H9 (cell line): ENCODE measurements around the gene SETD7. TPM values are rescaled to one million over a fixed set of nuclear protein-coding genes. Genes with fewer than 3 reads are reported as not detected.

Experiments used
- DNase-seq: peaks from one replicate; pipeline ENCODE4 v3.0.0-alpha.2; 2017
- H2AFZ ChIP-seq: one replicate; pipeline ENCODE4 v1.6.1; 2013; ENCODE audit warnings: mild to moderate bottlenecking, low read length, control low read depth, moderate library complexity
- H2AK5ac ChIP-seq: 2 replicates; pipeline ENCODE4 v1.6.1; 2013; ENCODE audit warnings: low read length, control low read depth, mixed read lengths; ENCODE audit not compliant: insufficient read length
- H2BK120ac ChIP-seq: one replicate; pipeline ENCODE4 v1.6.1; 2013; ENCODE audit warnings: low read depth, mild to moderate bottlenecking, low read length, control low read depth, inconsistent platforms; ENCODE audit not compliant: poor library complexity, severe bottlenecking
- H2BK12ac ChIP-seq: 2 replicates; pipeline ENCODE4 v1.6.1; 2013; ENCODE audit warnings: low read length, control low read depth, mixed read lengths, low read depth; ENCODE audit not compliant: insufficient read length
- H2BK15ac ChIP-seq: 2 replicates; pipeline ENCODE4 v1.6.1; 2013; ENCODE audit warnings: low read depth, low read length, control low read depth
- H2BK20ac ChIP-seq: one replicate; pipeline ENCODE4 v1.6.1; 2013; ENCODE audit warnings: low read depth, mild to moderate bottlenecking, low read length, control low read depth, inconsistent platforms; ENCODE audit not compliant: poor library complexity, severe bottlenecking
- H2BK5ac ChIP-seq: 2 replicates; pipeline ENCODE4 v1.6.1; 2013; ENCODE audit warnings: low read length, control low read depth, mixed read lengths; ENCODE audit not compliant: insufficient read length
- H3K14ac ChIP-seq: 2 replicates; pipeline ENCODE4 v1.6.1; 2013; ENCODE audit warnings: low read length, control low read depth; ENCODE audit not compliant: insufficient read depth
- H3K18ac ChIP-seq: 2 replicates; pipeline ENCODE4 v1.6.1; 2013; ENCODE audit warnings: low read depth, mild to moderate bottlenecking, mixed read lengths, low read length, control low read depth; ENCODE audit not compliant: insufficient read length
- H3K23ac ChIP-seq: 2 replicates; pipeline ENCODE4 v1.6.1; 2013; ENCODE audit warnings: low read length, control low read depth, mixed read lengths, low read depth; ENCODE audit not compliant: insufficient read length
- H3K23me2 ChIP-seq: 2 replicates; pipeline ENCODE4 v1.6.1; 2013; ENCODE audit warnings: low read depth, mild to moderate bottlenecking, mixed read lengths, low read length, control low read depth; ENCODE audit not compliant: insufficient read length, poor library complexity, severe bottlenecking
- H3K27ac ChIP-seq: 2 replicates; pipeline ENCODE4 v1.5.1; 2013; ENCODE audit warnings: low read length, control low read depth, mixed read lengths, low read depth; ENCODE audit not compliant: insufficient read length
- H3K27me3 ChIP-seq: 2 replicates; pipeline ENCODE4 v1.6.1; 2013; ENCODE audit warnings: low read length, control low read depth, inconsistent platforms; ENCODE audit not compliant: insufficient read depth
- H3K4ac ChIP-seq: 2 replicates; pipeline ENCODE4 v1.6.1; 2013; ENCODE audit warnings: low read depth, mild to moderate bottlenecking, control low read depth, inconsistent platforms, low read length, moderate library complexity
- H3K4me1 ChIP-seq: 2 replicates; pipeline ENCODE4 v1.6.1; 2013; ENCODE audit warnings: low read length, control low read depth, inconsistent platforms; ENCODE audit not compliant: insufficient read depth
- H3K4me2 ChIP-seq: 2 replicates; pipeline ENCODE4 v1.6.1; 2013; ENCODE audit warnings: low read length, control low read depth, mixed read lengths; ENCODE audit not compliant: insufficient read length, insufficient read depth
- H3K56ac ChIP-seq: 2 replicates; pipeline ENCODE4 v1.6.1; 2013; ENCODE audit warnings: low read depth, mild to moderate bottlenecking, mixed read lengths, low read length, control low read depth; ENCODE audit not compliant: insufficient read length
- H3K79me1 ChIP-seq: 2 replicates; pipeline ENCODE4 v1.6.1; 2013; ENCODE audit warnings: low read depth, mild to moderate bottlenecking, moderate library complexity, low read length, control low read depth, inconsistent platforms; ENCODE audit not compliant: insufficient read depth, poor library complexity, severe bottlenecking
- H3K79me2 ChIP-seq: 2 replicates; pipeline ENCODE4 v1.6.1; 2013; ENCODE audit warnings: low read length, control low read depth, inconsistent platforms; ENCODE audit not compliant: insufficient read depth
- H3K9ac ChIP-seq: 2 replicates; pipeline ENCODE4 v1.6.1; 2013; ENCODE audit warnings: low read length, control low read depth, mixed read lengths; ENCODE audit not compliant: insufficient read length; ENCODE audit errors: extremely low read depth
- H3K9me3 ChIP-seq: one replicate; pipeline ENCODE4 v1.6.1; 2013; ENCODE audit warnings: low read depth, low read length, inconsistent platforms; ENCODE audit not compliant: control insufficient read depth
- H3T11ph ChIP-seq: one replicate; pipeline ENCODE4 v1.6.1; 2013; ENCODE audit warnings: mild to moderate bottlenecking, low read length, control low read depth, inconsistent platforms
- H4K20me1 ChIP-seq: one replicate; pipeline ENCODE4 v1.6.1; 2013; ENCODE audit not compliant: control insufficient read depth, insufficient read length, insufficient read depth
- H4K5ac ChIP-seq: 2 replicates; pipeline ENCODE4 v1.6.1; 2013; ENCODE audit warnings: low read depth, mild to moderate bottlenecking, mixed read lengths, low read length, control low read depth; ENCODE audit not compliant: insufficient read length
- H4K8ac ChIP-seq: replicated peaks from 2 replicates; pipeline ENCODE4 v1.6.1; 2013; ENCODE audit warnings: low read length, control low read depth, mixed read lengths, low read depth; ENCODE audit not compliant: insufficient read length
- H4K91ac ChIP-seq: 2 replicates; pipeline ENCODE4 v1.6.1; 2013; ENCODE audit warnings: low read depth, mild to moderate bottlenecking, moderate library complexity, mixed read lengths, low read length, control low read depth; ENCODE audit not compliant: insufficient read length
- H3K27ac Mint-ChIP-seq, 3 experiments: 2 replicates in 2 of 3; 3 replicates in 1 of 3; pipeline ENCODE4 v1.8.0; 2020 to 2021; ENCODE audit warnings: mixed read lengths in 3 of 3, mild to moderate bottlenecking in 1 of 3, moderate library complexity in 1 of 3
- H3K27me3 Mint-ChIP-seq: 2 replicates; pipeline ENCODE4 v1.8.0; 2021; ENCODE audit warnings: low read depth, mild to moderate bottlenecking, moderate library complexity, mixed read lengths
- H3K36me3 Mint-ChIP-seq, 3 experiments: 2 replicates in 2 of 3; 3 replicates in 1 of 3; pipeline ENCODE4 v1.8.0; 2020 to 2021; ENCODE audit warnings: low read depth in 3 of 3, mixed read lengths in 3 of 3; ENCODE audit not compliant: insufficient read depth in 1 of 3
- H3K4me1 Mint-ChIP-seq, 2 experiments: 2 replicates each; pipeline ENCODE4 v1.8.0; 2020; ENCODE audit warnings: mixed read lengths in 2 of 2
- H3K4me3 Mint-ChIP-seq, 2 experiments: 2 replicates in 1 of 2; 3 replicates in 1 of 2; pipeline ENCODE4 v1.8.0; 2020 to 2021; ENCODE audit warnings: mild to moderate bottlenecking in 2 of 2, mixed read lengths in 2 of 2, moderate library complexity in 1 of 2
- H3K9me3 Mint-ChIP-seq, 2 experiments: 2 replicates in 1 of 2; 3 replicates in 1 of 2; pipeline ENCODE4 v1.8.0; 2020; ENCODE audit warnings: mild to moderate bottlenecking in 2 of 2, mixed read lengths in 2 of 2, moderate library complexity in 1 of 2
- WGBS: extraction: QIAGEN DNeasy Blood & Tissue Kit; methylation state at CpG from one replicate; pipeline ENCODE4 v1.1.7; 2013; ENCODE audit warnings: missing lambda C conversion rate, low lambda C conversion rate, mixed read lengths; ENCODE audit not compliant: insufficient read length; ENCODE audit errors: extremely low coverage; 5-methylcytosine and 5-hydroxymethylcytosine counted together
- total RNA-seq: library from RNA; stranded (reverse); gene quantifications from 2 replicates; pipeline ENCODE4 v1.2.1, GENCODE V29; 2021
- TF ChIP-seq, protein P1 (sequence below): fragments of 200-600 bp; sonication (generic); conservative IDR thresholded peaks from 3 replicates; pipeline ENCODE4 v1.8.0; 2021; ENCODE audit warnings: antibody characterized with exemption, mild to moderate bottlenecking

Gene SETD7
- total RNA-seq, 1 experiment from 2014 or later: 1.5 TPM

DNA sequence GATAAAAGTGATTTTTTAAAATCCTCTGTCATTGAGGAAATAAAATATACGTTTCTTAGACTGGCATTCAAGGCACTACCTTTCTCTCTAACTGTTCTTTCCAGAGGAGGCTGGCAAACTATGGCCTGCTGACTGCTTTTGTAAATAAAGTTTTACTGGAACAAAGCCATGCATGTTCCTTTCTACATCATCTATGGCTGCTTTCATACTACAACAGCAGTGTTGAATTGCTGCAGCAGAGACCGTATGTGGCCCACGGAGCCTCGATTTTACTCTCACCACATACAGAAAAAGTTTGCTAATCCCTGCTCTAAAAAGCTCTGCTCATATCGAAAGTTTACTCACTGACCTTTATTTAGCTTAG is 20.2 kb downstream of the SETD7 start:
- no peak overlapping the region for H3K9ac ChIP-seq
- no peak overlapping the region for H2AK5ac ChIP-seq
- H2BK20ac ChIP-seq: no peak overlapping the region
- no peak overlapping the region for H2AFZ ChIP-seq
- H3K27ac ChIP-seq: no peak overlapping the region
- no peak overlapping the region for H2BK15ac ChIP-seq
- H3K4ac ChIP-seq: no peak overlapping the region
- H4K20me1 ChIP-seq: no peaks in the 10 kb centered on the region
- TF ChIP-seq, protein P1, sequence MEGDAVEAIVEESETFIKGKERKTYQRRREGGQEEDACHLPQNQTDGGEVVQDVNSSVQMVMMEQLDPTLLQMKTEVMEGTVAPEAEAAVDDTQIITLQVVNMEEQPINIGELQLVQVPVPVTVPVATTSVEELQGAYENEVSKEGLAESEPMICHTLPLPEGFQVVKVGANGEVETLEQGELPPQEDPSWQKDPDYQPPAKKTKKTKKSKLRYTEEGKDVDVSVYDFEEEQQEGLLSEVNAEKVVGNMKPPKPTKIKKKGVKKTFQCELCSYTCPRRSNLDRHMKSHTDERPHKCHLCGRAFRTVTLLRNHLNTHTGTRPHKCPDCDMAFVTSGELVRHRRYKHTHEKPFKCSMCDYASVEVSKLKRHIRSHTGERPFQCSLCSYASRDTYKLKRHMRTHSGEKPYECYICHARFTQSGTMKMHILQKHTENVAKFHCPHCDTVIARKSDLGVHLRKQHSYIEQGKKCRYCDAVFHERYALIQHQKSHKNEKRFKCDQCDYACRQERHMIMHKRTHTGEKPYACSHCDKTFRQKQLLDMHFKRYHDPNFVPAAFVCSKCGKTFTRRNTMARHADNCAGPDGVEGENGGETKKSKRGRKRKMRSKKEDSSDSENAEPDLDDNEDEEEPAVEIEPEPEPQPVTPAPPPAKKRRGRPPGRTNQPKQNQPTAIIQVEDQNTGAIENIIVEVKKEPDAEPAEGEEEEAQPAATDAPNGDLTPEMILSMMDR: no peak
- no peaks in the 10 kb centered on the region; the same call in 1 of the 2 replicates for H3K4me1 ChIP-seq
- no peaks in the 10 kb centered on the region for H3K27me3 ChIP-seq
- no peaks in the 10 kb centered on the region for H3K79me2 ChIP-seq
- H2BK5ac ChIP-seq: no peak overlapping the region
- Mint-ChIP-seq H3K27me3 (no peaks in the 10 kb centered on the region; the same call in 1 of the 2 replicates), H3K4me1 (peaks cover 3 to 4% of the 10 kb centered on the region in 2 experiments; a peak in 3 of 4 replicates), H3K9me3 (no peaks in the 10 kb centered on the region), H3K4me3 (no peak overlapping the region), H3K27ac (no peak overlapping the region; a peak in 1 of 7 replicates), H3K36me3 (no peaks in the 10 kb centered on the region)
- no peak for DNase-seq
- H3K56ac ChIP-seq: no peak overlapping the region
- no peak overlapping the region for H3K23ac ChIP-seq
- no peaks in the 10 kb centered on the region for H3K9me3 ChIP-seq
- no CpG with 5 or more reads among the region's 5 CpGs for WGBS
- H4K5ac ChIP-seq: no peak overlapping the region
- H3K4me2 ChIP-seq: no peak overlapping the region
- no peak overlapping the region for H3K14ac ChIP-seq
- no peak overlapping the region for H4K91ac ChIP-seq
- H2BK12ac ChIP-seq: no peak overlapping the region
- H3T11ph ChIP-seq: no peak overlapping the region
- no peak overlapping the region for H3K18ac ChIP-seq
- H3K23me2 ChIP-seq: no peaks in the 10 kb centered on the region
- H4K8ac ChIP-seq: no peak overlapping the region
- no peaks in the 10 kb centered on the region for H3K79me1 ChIP-seq
- H2BK120ac ChIP-seq: no peak overlapping the region
